Activated CD4-positive, alpha-beta T cell treated with anti-CD3 and anti-CD28 coated beads, Interleukin-2, amount 10 ng/mL, durations not matched to agents 24 days and 14 days (primary cell): ENCODE data around the gene APLP2. TPM values are rescaled to one million over a fixed set of nuclear protein-coding genes. Genes with fewer than 3 reads are reported as not detected.

ENCODE experiments used
- DNase-seq: peaks from one replicate; pipeline ENCODE4 v3.0.0; 2022
- H3K27ac Mint-ChIP-seq: one replicate; pipeline ENCODE4 v1.8.0; 2022; ENCODE audit warnings: mild to moderate bottlenecking, mixed read lengths
- H3K27me3 Mint-ChIP-seq: one replicate; pipeline ENCODE4 v1.8.0; 2022; ENCODE audit warnings: mixed read lengths
- H3K36me3 Mint-ChIP-seq: one replicate; pipeline ENCODE4 v1.8.0; 2022; ENCODE audit warnings: low read depth, mild to moderate bottlenecking, mixed read lengths
- H3K4me1 Mint-ChIP-seq: one replicate; pipeline ENCODE4 v1.8.0; 2021; ENCODE audit warnings: mixed read lengths
- H3K4me3 Mint-ChIP-seq: one replicate; pipeline ENCODE4 v1.8.0; 2022; ENCODE audit warnings: mild to moderate bottlenecking, moderate library complexity, mixed read lengths
- H3K9me3 Mint-ChIP-seq: one replicate; pipeline ENCODE4 v1.8.0; 2021; ENCODE audit warnings: mixed read lengths
- intact Hi-C: fragments of 100-400 bp; cut with micrococcal nuclease; formaldehyde crosslinking; loops from one replicate; pipeline ENCODE4 v1.15.1; 2023
- total RNA-seq: library from RNA; stranded (reverse); gene quantifications from 2 replicates; pipeline ENCODE4 v1.2.3, GENCODE V29; 2022

APLP2 gene
- total RNA-seq, 1 donor from 2014 or later, result 46.4 TPM

- intact Hi-C loops, result loop anchor here (2.0 kb wide), 3 partner anchors 146 to 244 kb away; partner anchors contain the start of gene NFRKB
- peaks cover 21% of the 10 kb centered on the region for H3K4me1 Mint-ChIP-seq
- H3K4me3 Mint-ChIP-seq, result peak overlapping the region; percentile 95
- no peaks in the 10 kb centered on the region for H3K36me3 Mint-ChIP-seq
- peak overlapping the region; percentile 87 for H3K27ac Mint-ChIP-seq
- no peaks in the 10 kb centered on the region for H3K9me3 Mint-ChIP-seq
- DNase-seq, result no peak
- peaks cover 45% of the 10 kb centered on the region for H3K27me3 Mint-ChIP-seq
These were observed 1.1 kb upstream of the APLP2 start for GRCh38 chr11:130068546-130068985.

- peaks cover 41% of the 10 kb centered on the region for H3K27me3 Mint-ChIP-seq
- H3K4me3 Mint-ChIP-seq, result peak overlapping the region; percentile 95
- DNase-seq, result no peak
- peak overlapping the region; percentile 87 for H3K27ac Mint-ChIP-seq
- H3K36me3 Mint-ChIP-seq, result no peaks in the 10 kb centered on the region
- intact Hi-C loops, result loop anchor here (1.0 to 2.0 kb wide), 4 partner anchors 66 to 244 kb away; partner anchors contain the start of gene NFRKB
- H3K4me1 Mint-ChIP-seq, result peaks cover 21% of the 10 kb centered on the region
- H3K9me3 Mint-ChIP-seq, result no peaks in the 10 kb centered on the region
These were observed 572 bp upstream of the APLP2 start for GRCh38 chr11:130068986-130069658.

- intact Hi-C loops, result loop anchor here (5.0 kb wide), 1 partner anchor 52 kb away; no protein-coding TSS in a partner anchor
These were observed 583 bp downstream of the APLP2 start for GRCh38 chr11:130070109-130070845.

GRCh38 chr11:130070846-130071200 lies 1.1 kb downstream of the APLP2 start:
- intact Hi-C loops, result loop anchor here (5.0 kb wide), 1 partner anchor 51 kb away; no protein-coding TSS in a partner anchor
- Mint-ChIP-seq H3K27me3 (peaks cover 32% of the 10 kb centered on the region), H3K36me3 (no peaks in the 10 kb centered on the region), H3K9me3 (no peaks in the 10 kb centered on the region), H3K27ac (peak overlapping the region; percentile 55), H3K4me3 (peak overlapping the region; percentile 83), H3K4me1 (peaks cover 19% of the 10 kb centered on the region)
- no peak for DNase-seq

More at GRCh38 chr11:130070109-130070845, 583 bp downstream of the APLP2 start:
- Mint-ChIP-seq H3K4me3 (peak overlapping the region; percentile 95), H3K9me3 (no peaks in the 10 kb centered on the region), H3K36me3 (no peaks in the 10 kb centered on the region), H3K27ac (no peak overlapping the region), H3K4me1 (peaks cover 19% of the 10 kb centered on the region), H3K27me3 (peaks cover 32% of the 10 kb centered on the region)
- DNase-seq, result peak; percentile 87

- H3K27me3 Mint-ChIP-seq, result peaks cover 32% of the 10 kb centered on the region
- intact Hi-C loops, result loop anchor here (5.0 kb wide), 1 partner anchor 51 kb away; no protein-coding TSS in a partner anchor
- H3K36me3 Mint-ChIP-seq, result no peaks in the 10 kb centered on the region
- H3K9me3 Mint-ChIP-seq, result no peaks in the 10 kb centered on the region
- no peak for DNase-seq
- H3K4me3 Mint-ChIP-seq, result peak overlapping the region; percentile 83
- H3K4me1 Mint-ChIP-seq, result peaks cover 19% of the 10 kb centered on the region
- H3K27ac Mint-ChIP-seq, result no peak overlapping the region
These were observed 1.6 kb downstream of the APLP2 start for GRCh38 chr11:130071211-130071712.

GRCh38 chr11:130074736-130075135 lies 5.0 kb downstream of the APLP2 start:
- peaks cover 12% of the 10 kb centered on the region for H3K4me1 Mint-ChIP-seq
- no peaks in the 10 kb centered on the region for H3K36me3 Mint-ChIP-seq
- H3K9me3 Mint-ChIP-seq, result no peaks in the 10 kb centered on the region
- H3K4me3 Mint-ChIP-seq, result no peak overlapping the region
- intact Hi-C loops, result loop anchor here (5.0 kb wide), 1 partner anchor 48 kb away; no protein-coding TSS in a partner anchor
- H3K27ac Mint-ChIP-seq, result no peak overlapping the region
- DNase-seq, result no peak
- peaks cover 25% of the 10 kb centered on the region for H3K27me3 Mint-ChIP-seq

- H3K4me3 Mint-ChIP-seq, result no peak overlapping the region
- intact Hi-C loops, result no loop called here
- DNase-seq, result no peak
- peaks cover 3% of the 10 kb centered on the region for H3K4me1 Mint-ChIP-seq
- H3K9me3 Mint-ChIP-seq, result no peaks in the 10 kb centered on the region
- H3K36me3 Mint-ChIP-seq, result no peaks in the 10 kb centered on the region
- H3K27me3 Mint-ChIP-seq, result peaks cover 12% of the 10 kb centered on the region
- no peak overlapping the region for H3K27ac Mint-ChIP-seq
These were observed 7.2 kb downstream of the APLP2 start for GRCh38 chr11:130076778-130077481.

- Mint-ChIP-seq H3K27ac (no peak overlapping the region), H3K4me1 (no peaks in the 10 kb centered on the region), H3K36me3 (no peaks in the 10 kb centered on the region), H3K9me3 (no peaks in the 10 kb centered on the region), H3K4me3 (no peak overlapping the region), H3K27me3 (peaks cover 7% of the 10 kb centered on the region)
- DNase-seq, result no peak
- intact Hi-C loops, result no loop called here
These were observed 8.0 kb downstream of the APLP2 start for GRCh38 chr11:130077671-130078070.

GRCh38 chr11:130078080-130078479 lies 8.4 kb downstream of the APLP2 start:
- Mint-ChIP-seq H3K27ac (no peak overlapping the region), H3K4me3 (no peak overlapping the region), H3K27me3 (peaks cover 7% of the 10 kb centered on the region), H3K9me3 (no peaks in the 10 kb centered on the region), H3K4me1 (no peaks in the 10 kb centered on the region), H3K36me3 (no peaks in the 10 kb centered on the region)
- intact Hi-C loops, result no loop called here
- DNase-seq, result no peak

GRCh38 chr11:130085671-130086290 lies 16.1 kb downstream of the APLP2 start:
- no peaks in the 10 kb centered on the region for H3K4me1 Mint-ChIP-seq
- intact Hi-C loops, result no loop called here

GRCh38 chr11:130086669-130087068 lies 17.0 kb downstream of the APLP2 start:
- DNase-seq, result no peak
- Mint-ChIP-seq H3K9me3 (no peaks in the 10 kb centered on the region), H3K27me3 (peaks cover 7% of the 10 kb centered on the region), H3K4me1 (no peaks in the 10 kb centered on the region), H3K4me3 (no peak overlapping the region), H3K27ac (no peak overlapping the region), H3K36me3 (no peaks in the 10 kb centered on the region)
- intact Hi-C loops, result no loop called here

More at GRCh38 chr11:130085671-130086290, 16.1 kb downstream of the APLP2 start:
- Mint-ChIP-seq H3K4me3 (no peak overlapping the region), H3K9me3 (no peaks in the 10 kb centered on the region), H3K36me3 (no peaks in the 10 kb centered on the region), H3K27me3 (peaks cover 7% of the 10 kb centered on the region), H3K27ac (no peak overlapping the region)
- no peak for DNase-seq

- Mint-ChIP-seq H3K27ac (no peak overlapping the region), H3K9me3 (no peaks in the 10 kb centered on the region), H3K4me1 (no peaks in the 10 kb centered on the region), H3K27me3 (peaks cover 7% of the 10 kb centered on the region), H3K4me3 (no peak overlapping the region), H3K36me3 (no peaks in the 10 kb centered on the region)
- DNase-seq, result no peak
- intact Hi-C loops, result no loop called here
These were observed 17.7 kb downstream of the APLP2 start for GRCh38 chr11:130087294-130087926.

- H3K4me1 Mint-ChIP-seq, result no peaks in the 10 kb centered on the region
- peaks cover 7% of the 10 kb centered on the region for H3K27me3 Mint-ChIP-seq
- no peak overlapping the region for H3K4me3 Mint-ChIP-seq
- H3K36me3 Mint-ChIP-seq, result no peaks in the 10 kb centered on the region
- intact Hi-C loops, result no loop called here
- no peak overlapping the region for H3K27ac Mint-ChIP-seq
- no peaks in the 10 kb centered on the region for H3K9me3 Mint-ChIP-seq
- no peak for DNase-seq
These were observed 18.5 kb downstream of the APLP2 start for GRCh38 chr11:130088217-130088616.
